Measurements from ENCODE around the gene CDH12.

- TF ChIP-seq POLR2AphosphoS5 (IDR thresholded peaks at IDR 0.05; ENCODE audit: low read depth, low read length) (no peak), REST (IDR thresholded peaks at IDR 0.05; ENCODE audit: insufficient read depth in 1 of 2, low read depth in 2 of 2, low read length in 2 of 2) (no peak), FOXP2 (optimal IDR thresholded peaks at IDR 0.05; ENCODE audit: borderline replicate concordance, extremely low read depth, extremely low read length, insufficient read depth) (no peak)
Observed at GRCh38 chr5:22390888-22391287, 462.3 kb downstream of the CDH12 start.

Measured in PFSK-1 (cell line).